IMR-90 (cell line): ENCODE results near the gene ANKFN1. TPM values are rescaled to one million over a fixed set of nuclear protein-coding genes. Genes with fewer than 3 reads are reported as not detected.

Source experiments
- ATAC-seq: fragments of 200-7000 bp; cut with Tn5 transposase; 2 replicates; pipeline ENCODE4 v1.9.1; 2020; ENCODE audit warnings: low read depth, mild to moderate bottlenecking, moderate library complexity
- BruUV-seq: library from RNA; stranded (reverse); fragments of 400-500 nt; replicated peaks from 2 replicates; lab custom pipeline; 2021; lab: Mats Ljungman, UMichigan
- CTCF ChIA-PET: fragments of 300-600 bp; formaldehyde crosslinking; extraction: SDS; loops from one replicate; lab custom pipeline; 2021; ENCODE audit warnings: antibody characterized with exemption; lab: Yijun Ruan, JAX
- POLR2A ChIA-PET: fragments of 300-600 bp; sonication (Branson Sonifier 250); formaldehyde crosslinking; loops from one replicate; lab custom pipeline; 2022; ENCODE audit warnings: antibody characterized with exemption; ENCODE audit not compliant: unreplicated experiment; lab: Charles Lee
- DNase-seq: peaks from one replicate; pipeline ENCODE4 v3.0.0; 2013
- H2AFZ ChIP-seq: replicated peaks from 2 replicates; pipeline ENCODE3; 2013; ENCODE audit warnings: low read length, mild to moderate bottlenecking; ENCODE audit not compliant: poor library complexity
- H2AK5ac ChIP-seq: 2 replicates; pipeline ENCODE4 v1.6.1; 2013; ENCODE audit warnings: low read depth, low read length, inconsistent platforms
- H2AK9ac ChIP-seq: replicated peaks from 2 replicates; pipeline ENCODE3; 2013; ENCODE audit warnings: mild to moderate bottlenecking, low read depth, low read length, moderate library complexity; ENCODE audit not compliant: poor library complexity
- H2BK120ac ChIP-seq: 2 replicates; pipeline ENCODE4 v1.6.1; 2013; ENCODE audit warnings: low read depth, low read length, inconsistent platforms
- H2BK15ac ChIP-seq: 3 replicates; pipeline ENCODE4 v1.6.1; 2013; ENCODE audit warnings: low read depth, low read length, inconsistent platforms
- H2BK20ac ChIP-seq: 2 replicates; pipeline ENCODE4 v1.6.1; 2013; ENCODE audit warnings: low read depth, mild to moderate bottlenecking, inconsistent platforms, low read length, moderate library complexity
- H2BK5ac ChIP-seq: 2 replicates; pipeline ENCODE4 v1.6.1; 2013; ENCODE audit warnings: mild to moderate bottlenecking, low read depth, low read length, inconsistent platforms; ENCODE audit not compliant: poor library complexity, severe bottlenecking
- H3K14ac ChIP-seq: replicated peaks from 2 replicates; pipeline ENCODE4 v1.6.1; 2013; ENCODE audit warnings: low read depth, low read length, inconsistent platforms
- H3K18ac ChIP-seq: 2 replicates; pipeline ENCODE4 v1.6.1; 2013; ENCODE audit warnings: low read depth, low read length, control low read depth
- H3K23ac ChIP-seq: 2 replicates; pipeline ENCODE4 v1.6.1; 2013; ENCODE audit warnings: low read depth, low read length, inconsistent platforms
- H3K27ac ChIP-seq: 2 replicates; pipeline ENCODE4 v1.5.1; 2013; ENCODE audit warnings: mild to moderate bottlenecking, control low read depth, low read length; ENCODE audit not compliant: insufficient read depth
- H3K27me3 ChIP-seq: 2 replicates; pipeline ENCODE4 v1.6.1; 2013; ENCODE audit warnings: low read length; ENCODE audit not compliant: control insufficient read depth, insufficient read depth
- H3K36me3 ChIP-seq: 2 replicates; pipeline ENCODE4 v1.6.1; 2013; ENCODE audit warnings: low read length, mixed read lengths; ENCODE audit not compliant: control insufficient read depth, insufficient read depth
- H3K4ac ChIP-seq: 2 replicates; pipeline ENCODE4 v1.6.1; 2013; ENCODE audit warnings: low read depth, low read length, inconsistent platforms
- H3K4me1 ChIP-seq: 2 replicates; pipeline ENCODE4 v1.6.1; 2013; ENCODE audit warnings: low read length, mixed read lengths; ENCODE audit not compliant: control insufficient read depth, insufficient read depth
- H3K4me2 ChIP-seq: 2 replicates; pipeline ENCODE4 v1.6.1; 2013; ENCODE audit warnings: low read depth, mild to moderate bottlenecking, control low read depth, low read length, moderate library complexity
- H3K4me3 ChIP-seq: 2 replicates; pipeline ENCODE4 v1.5.1; 2013; ENCODE audit warnings: low read depth, mild to moderate bottlenecking, control low read depth, low read length, moderate library complexity; ENCODE audit not compliant: insufficient read depth
- H3K56ac ChIP-seq: 2 replicates; pipeline ENCODE4 v1.6.1; 2013; ENCODE audit warnings: low read length, inconsistent platforms; ENCODE audit not compliant: insufficient read depth; ENCODE audit errors: extremely low read depth
- H3K79me1 ChIP-seq, 2 experiments: 2 replicates each; pipeline ENCODE4 v1.6.1; 2013; ENCODE audit warnings: low read length in 2 of 2, inconsistent platforms in 1 of 2, low read depth in 1 of 2
- H3K9ac ChIP-seq: 2 replicates; pipeline ENCODE4 v1.6.1; 2013; ENCODE audit warnings: low read depth, low read length, control low read depth
- H3K9me1 ChIP-seq: 2 replicates; pipeline ENCODE4 v1.6.1; 2013; ENCODE audit warnings: low read length, inconsistent platforms; ENCODE audit not compliant: insufficient read depth
- H3K9me3 ChIP-seq: 2 replicates; pipeline ENCODE4 v1.6.1; 2013; ENCODE audit warnings: low read length; ENCODE audit not compliant: control insufficient read depth, insufficient read depth
- H4K20me1 ChIP-seq: 2 replicates; pipeline ENCODE4 v1.6.1; 2013; ENCODE audit warnings: low read length, inconsistent platforms; ENCODE audit not compliant: insufficient read depth
- H4K5ac ChIP-seq: 2 replicates; pipeline ENCODE4 v1.6.1; 2013; ENCODE audit warnings: mild to moderate bottlenecking, low read depth, low read length, control low read depth
- H4K8ac ChIP-seq, 2 experiments: 2 replicates each; pipeline ENCODE4 v1.6.1; 2013; ENCODE audit warnings: low read depth in 2 of 2, low read length in 2 of 2, control low read depth in 1 of 2, inconsistent platforms in 1 of 2
- H4K91ac ChIP-seq: 2 replicates; pipeline ENCODE4 v1.6.1; 2013; ENCODE audit warnings: low read depth, low read length, inconsistent platforms; ENCODE audit not compliant: insufficient read depth
- BHLHE40 ChIP-seq: fragments of 150-350 bp; IDR thresholded peaks from 2 replicates; pipeline ENCODE4 v1.6.1; 2016; ENCODE audit warnings: mild to moderate bottlenecking, low read depth, low read length
- CEBPB ChIP-seq: IDR thresholded peaks from 2 replicates; pipeline ENCODE4 v1.6.1; 2012; ENCODE audit warnings: low read depth, low read length, improper control_type of control experiment
- CHD1 ChIP-seq: IDR thresholded peaks from 2 replicates; pipeline ENCODE4 v1.6.1; 2012; ENCODE audit warnings: low read depth, low read length, improper control_type of control experiment
- CTCF ChIP-seq: conservative IDR thresholded peaks from 2 replicates; pipeline ENCODE4 v1.5.1; 2012; ENCODE audit warnings: mild to moderate bottlenecking, low read depth, low read length, improper control_type of control experiment
- ELK1 ChIP-seq: fragments of 150-350 bp; IDR thresholded peaks from 2 replicates; pipeline ENCODE4 v1.6.1; 2016; ENCODE audit warnings: low read depth, mild to moderate bottlenecking, low read length, moderate library complexity, borderline replicate concordance
- FOS ChIP-seq: fragments of 150-350 bp; IDR thresholded peaks from 2 replicates; pipeline ENCODE4 v1.6.1; 2016; ENCODE audit warnings: low read depth, low read length
- MAFK ChIP-seq: IDR thresholded peaks from 2 replicates; pipeline ENCODE4 v1.6.1; 2012; ENCODE audit warnings: low read depth, low read length, improper control_type of control experiment
- MAZ ChIP-seq: IDR thresholded peaks from 2 replicates; pipeline ENCODE4 v1.6.1; 2012; ENCODE audit warnings: low read depth, mild to moderate bottlenecking, low read length, improper control_type of control experiment, moderate library complexity, borderline replicate concordance
- MXI1 ChIP-seq: IDR thresholded peaks from 2 replicates; pipeline ENCODE4 v1.6.1; 2012; ENCODE audit warnings: low read depth, mild to moderate bottlenecking, low read length, moderate library complexity, borderline replicate concordance
- NFE2L2 ChIP-seq: fragments of 150-350 bp; IDR thresholded peaks from 2 replicates; pipeline ENCODE4 v1.6.1; 2016; ENCODE audit warnings: low read depth, mild to moderate bottlenecking, low read length
- POLR2A ChIP-seq: IDR thresholded peaks from 2 replicates; pipeline ENCODE4 v1.6.1; 2012; ENCODE audit warnings: mild to moderate bottlenecking, low read depth, low read length
- RAD21 ChIP-seq: IDR thresholded peaks from 2 replicates; pipeline ENCODE4 v1.6.1; 2012; ENCODE audit warnings: low read length, improper control_type of control experiment
- RCOR1 ChIP-seq: IDR thresholded peaks from 2 replicates; pipeline ENCODE4 v1.6.1; 2012; ENCODE audit warnings: mild to moderate bottlenecking, low read length, improper control_type of control experiment; ENCODE audit not compliant: insufficient replicate concordance
- RFX5 ChIP-seq: IDR thresholded peaks from 2 replicates; pipeline ENCODE4 v1.8.0; 2012; ENCODE audit warnings: low read depth, mild to moderate bottlenecking, low read length, moderate library complexity
- SMC3 ChIP-seq: fragments of 150-350 bp; IDR thresholded peaks from 2 replicates; pipeline ENCODE4 v1.6.1; 2016; ENCODE audit warnings: low read depth, mild to moderate bottlenecking, antibody characterized with exemption, low read length, moderate library complexity
- USF2 ChIP-seq: fragments of 150-350 bp; IDR thresholded peaks from 2 replicates; pipeline ENCODE4 v1.6.1; 2017; ENCODE audit warnings: mild to moderate bottlenecking, antibody characterized with exemption, low read length, low read depth
- WGBS, 2 experiments: methylation state at CpG; one replicate each; pipeline versions ENCODE4 v1.1.5 to v1.1.7; 2013; ENCODE audit warnings: missing lambda C conversion rate in 2 of 2; ENCODE audit not compliant: insufficient read length in 1 of 2; ENCODE audit errors: extremely low coverage in 2 of 2; 5-methylcytosine and 5-hydroxymethylcytosine counted together
- dilution Hi-C: fragments of 300-500 bp; cut with HindIII; formaldehyde crosslinking; loops from one replicate; pipeline ENCODE4 v1.14.3; 2018; ENCODE audit warnings: low sequenced_read_pairs; ENCODE audit not compliant: unreplicated experiment
- in situ Hi-C: fragments of 300-500 bp; cut with MboI; formaldehyde crosslinking; loops from 3 replicates; pipeline ENCODE4 v1.14.3; 2019; ENCODE audit warnings: low sequenced_read_pairs, inconsistent platforms, mixed read lengths
- intact Hi-C: fragments of 100-400 bp; cut with micrococcal nuclease; formaldehyde crosslinking; loops from 2 replicates; pipeline ENCODE4 v1.10.0; 2022
- polyA plus RNA-seq, 3 experiments: library from polyadenylated mRNA; depleted of rRNA; stranded (reverse); fragments of >200 nt; gene quantifications; 2 replicates each; pipeline ENCODE4 v1.2.3, GENCODE V29; 2012; ENCODE audit warnings: low replicate concordance in 1 of 3
- total RNA-seq: library from RNA; depleted of rRNA; stranded (reverse); fragments of >200 nt; gene quantifications from 2 replicates; pipeline ENCODE4 v1.2.3, GENCODE V29; 2012

ANKFN1 gene
- total and polyA plus RNA-seq, 2 of the 4 experiments (the other 2 are of a cell fraction), result not detected

GRCh38 chr17:56445692-56446411 is 292.6 kb downstream of the ANKFN1 start:
- Histone ChIP-seq H3K4me1 (no peaks in the 10 kb centered on the region), H3K23ac (no peak overlapping the region), H4K8ac (no peak overlapping the region), H2BK20ac (no peak overlapping the region), H4K91ac (no peak overlapping the region), H2BK5ac (no peak overlapping the region), H4K20me1 (no peaks in the 10 kb centered on the region), H2AFZ (no peak overlapping the region), H3K27ac (no peak overlapping the region), H3K4me3 (no peak overlapping the region), H2AK9ac (no peak overlapping the region), H3K27me3 (no peaks in the 10 kb centered on the region), H3K9me3 (no peaks in the 10 kb centered on the region), H3K56ac (no peak overlapping the region), H2BK120ac (no peak overlapping the region), H3K4ac (no peak overlapping the region), H3K9me1 (no peaks in the 10 kb centered on the region), H3K36me3 (no peaks in the 10 kb centered on the region), H3K79me1 (no peaks in the 10 kb centered on the region), H3K18ac (no peak overlapping the region), H3K14ac (no peak overlapping the region), H2AK5ac (no peak overlapping the region), H3K9ac (no peak overlapping the region), H3K4me2 (no peak overlapping the region), H4K5ac (no peak overlapping the region), H2BK15ac (no peak overlapping the region)
- dilution Hi-C loops, result no loop called here
- CTCF ChIA-PET, result no interaction called here
- in situ Hi-C loops, result no loop called here
- TF ChIP-seq MXI1 (no peak), SMC3 (no peak), BHLHE40 (no peak), NFE2L2 (no peak), FOS (no peak), CEBPB (no peak), RAD21 (no peak), ELK1 (no peak), CTCF (no peak), RCOR1 (no peak), RFX5 (no peak), CHD1 (no peak), USF2 (no peak), POLR2A (no peak), MAFK (no peak), MAZ (no peak)
- intact Hi-C loops, result no loop called here
- POLR2A ChIA-PET, result no interaction called here
- WGBS, 2 experiments, result 100% methylated on average over 1 of the region's 9 CpGs; no CpG with 5 or more reads in 1 of the 2 experiments
- ATAC-seq (no peak), DNase-seq (no peak)
- BruUV-seq, result no TSS peak
